ENCODE results near the gene IDH3G. TPM values are rescaled to one million over a fixed set of nuclear protein-coding genes. Genes with fewer than 3 reads are reported as not detected.
"Not testable (repeated sequence)": the region's sequence is repeated elsewhere in the genome, so short reads cannot be mapped to it uniquely, and the experiment has no call there.

IDH3G gene
- total RNA-seq, 1 donor from 2014 or later = 56.7 TPM

- Mint-ChIP-seq H3K36me3 (ENCODE audit: unreplicated experiment) (peaks cover 5% of the 10 kb centered on the region), H3K27me3 (ENCODE audit: unreplicated experiment) (no peaks in the 10 kb centered on the region), H3K4me1 (ENCODE audit: low read depth, unreplicated experiment) (no peaks in the 10 kb centered on the region), H3K4me3 (ENCODE audit: unreplicated experiment) (no peak overlapping the region), H3K27ac (ENCODE audit: unreplicated experiment) (no peak overlapping the region), H3K9me3 (ENCODE audit: unreplicated experiment) (no peaks in the 10 kb centered on the region)
- TF ChIP-seq CTCF (IDR thresholded peaks at IDR 0.05; ENCODE audit: partially characterized antibody, unreplicated experiment) = no peak
- no peak for DNase-seq
Observed at GRCh38 chrX:153755136-153755535, 39.0 kb downstream of the IDH3G start.

- Mint-ChIP-seq H3K9me3 (ENCODE audit: unreplicated experiment) (peaks cover under 1% of the 10 kb centered on the region), H3K36me3 (ENCODE audit: unreplicated experiment) (no peaks in the 10 kb centered on the region), H3K27me3 (ENCODE audit: unreplicated experiment) (no peaks in the 10 kb centered on the region), H3K27ac (ENCODE audit: unreplicated experiment) (no peak overlapping the region), H3K4me1 (ENCODE audit: low read depth, unreplicated experiment) (no peaks in the 10 kb centered on the region), H3K4me3 (ENCODE audit: unreplicated experiment) (peak overlapping the region; percentile 30)
- no peak for TF ChIP-seq CTCF (IDR thresholded peaks at IDR 0.05; ENCODE audit: partially characterized antibody, unreplicated experiment)
- no peak for DNase-seq
Observed at GRCh38 chrX:153750127-153750774, 43.9 kb downstream of the IDH3G start.

- not testable (repeated sequence) for H3K27ac Mint-ChIP-seq (ENCODE audit: unreplicated experiment); H3K4me3 Mint-ChIP-seq (ENCODE audit: unreplicated experiment); DNase-seq; H3K4me1 Mint-ChIP-seq (ENCODE audit: low read depth, unreplicated experiment); H3K9me3 Mint-ChIP-seq (ENCODE audit: unreplicated experiment); H3K27me3 Mint-ChIP-seq (ENCODE audit: unreplicated experiment); H3K36me3 Mint-ChIP-seq (ENCODE audit: unreplicated experiment)
Observed at GRCh38 chrX:153749017-153749416, 45.2 kb downstream of the IDH3G start.

GRCh38 chrX:153746991-153747390 lies 47.2 kb downstream of the IDH3G start:
- not testable (repeated sequence) for H3K27me3 Mint-ChIP-seq (ENCODE audit: unreplicated experiment); H3K4me3 Mint-ChIP-seq (ENCODE audit: unreplicated experiment); DNase-seq; H3K4me1 Mint-ChIP-seq (ENCODE audit: low read depth, unreplicated experiment); H3K9me3 Mint-ChIP-seq (ENCODE audit: unreplicated experiment); H3K36me3 Mint-ChIP-seq (ENCODE audit: unreplicated experiment); H3K27ac Mint-ChIP-seq (ENCODE audit: unreplicated experiment)

- DNase-seq = no peak
- Mint-ChIP-seq H3K27me3 (ENCODE audit: unreplicated experiment) (no peaks in the 10 kb centered on the region), H3K27ac (ENCODE audit: unreplicated experiment) (no peak overlapping the region), H3K9me3 (ENCODE audit: unreplicated experiment) (peaks cover 2% of the 10 kb centered on the region), H3K4me3 (ENCODE audit: unreplicated experiment) (peak overlapping the region; percentile 16), H3K4me1 (ENCODE audit: low read depth, unreplicated experiment) (peaks cover 1% of the 10 kb centered on the region), H3K36me3 (ENCODE audit: unreplicated experiment) (no peaks in the 10 kb centered on the region)
- TF ChIP-seq CTCF (IDR thresholded peaks at IDR 0.05; ENCODE audit: partially characterized antibody, unreplicated experiment) = no peak
Observed at GRCh38 chrX:153746359-153746758, 47.8 kb downstream of the IDH3G start.

DNA sequence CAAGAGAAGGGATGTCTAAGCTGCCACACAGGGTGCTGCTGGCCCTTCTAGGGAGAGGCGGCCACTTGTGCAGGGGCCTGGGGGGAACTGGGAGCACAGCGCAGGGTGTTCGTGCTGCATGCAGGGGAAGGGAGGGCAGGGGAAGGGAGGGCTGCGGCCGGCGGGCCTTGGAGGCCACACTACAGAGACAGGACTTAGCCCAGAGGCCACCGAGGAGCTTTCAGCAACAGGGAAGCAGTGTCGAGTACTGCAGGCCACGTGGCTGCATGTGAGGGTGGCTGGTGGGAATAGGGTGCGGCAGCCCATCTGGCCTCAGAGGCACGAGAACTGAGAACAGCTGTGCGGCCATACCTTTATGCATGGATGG lies 49.1 kb downstream of the IDH3G start:
- DNase-seq; H3K4me1 Mint-ChIP-seq (ENCODE audit: low read depth, unreplicated experiment); H3K36me3 Mint-ChIP-seq (ENCODE audit: unreplicated experiment); H3K27me3 Mint-ChIP-seq (ENCODE audit: unreplicated experiment); H3K9me3 Mint-ChIP-seq (ENCODE audit: unreplicated experiment): not testable (repeated sequence)
- peak overlapping the region; percentile 66 for H3K27ac Mint-ChIP-seq (ENCODE audit: unreplicated experiment)
- H3K4me3 Mint-ChIP-seq (ENCODE audit: unreplicated experiment) = peak overlapping the region; percentile 63

Measured in glutamatergic neuron (in vitro differentiated cells).